NOMO-1 treated with DMSO at 0.1 percent for 48 hours (cell line): ENCODE measurements around the gene PROX1.

Source experiments
- DNase-seq: peaks from one replicate; lab custom pipeline; 2025; ENCODE audit not compliant: unreplicated experiment; lab: John Stamatoyannopoulos, UW

The PROX1 gene

GRCh38 chr1:214018386-214019268 is 30.9 kb downstream of the PROX1 start:
- no peak for DNase-seq

- no peak for DNase-seq
Observed at GRCh38 chr1:214019499-214019898, 31.7 kb downstream of the PROX1 start.

- no peak for DNase-seq
Observed at GRCh38 chr1:214021321-214021720, 33.5 kb downstream of the PROX1 start.

GRCh38 chr1:214022229-214022791 is 34.5 kb downstream of the PROX1 start:
- no peak for DNase-seq

- DNase-seq = no peak
Observed at GRCh38 chr1:214022810-214023425, 35.1 kb downstream of the PROX1 start.

- no peak for DNase-seq
Observed at GRCh38 chr1:214026985-214027384, 39.2 kb downstream of the PROX1 start.

- DNase-seq = no peak
Observed at GRCh38 chr1:214027498-214027897, 39.7 kb downstream of the PROX1 start.

GRCh38 chr1:214028095-214028494 is 40.3 kb downstream of the PROX1 start:
- DNase-seq = no peak

GRCh38 chr1:214028649-214029406 is 41.1 kb downstream of the PROX1 start:
- no peak for DNase-seq

- no peak for DNase-seq
Observed at GRCh38 chr1:214029796-214030195, 42.0 kb downstream of the PROX1 start.

- DNase-seq = no peak
Observed at GRCh38 chr1:214031267-214031650, 43.5 kb downstream of the PROX1 start.

- DNase-seq = no peak
Observed at GRCh38 chr1:214037468-214037867, 49.7 kb downstream of the PROX1 start.

GRCh38 chr1:214039394-214040018 is 51.7 kb downstream of the PROX1 start:
- no peak for DNase-seq

GRCh38 chr1:214043167-214043566 is 55.4 kb downstream of the PROX1 start:
- no peak for DNase-seq

- no peak for DNase-seq
Observed at GRCh38 chr1:214044438-214045214, 56.9 kb downstream of the PROX1 start.

GRCh38 chr1:214050513-214051401 is 63.0 kb downstream of the PROX1 start:
- no peak for DNase-seq

- DNase-seq = no peak
Observed at GRCh38 chr1:214051786-214052185, 64.0 kb downstream of the PROX1 start.

- DNase-seq = no peak
Observed at GRCh38 chr1:214058076-214058475, 70.3 kb downstream of the PROX1 start.

GRCh38 chr1:214066190-214066589 is 78.4 kb downstream of the PROX1 start:
- no peak for DNase-seq
